K562 (cell line): ENCODE data around the gene WNT7B.

ENCODE experiments used
- CTCF ChIP-seq, 3 experiments: IDR thresholded peaks in 2 of 3; conservative IDR thresholded peaks in 1 of 3; 2 replicates each; pipeline ENCODE4 v1.5.1; 2011 to 2012; ENCODE audit warnings: low read length in 3 of 3, mild to moderate bottlenecking in 3 of 3, control low read depth in 2 of 3, improper control_type of control experiment in 1 of 3, inconsistent platforms in 1 of 3, low read depth in 1 of 3, mixed read lengths in 1 of 3, moderate library complexity in 1 of 3; ENCODE audit not compliant: insufficient read depth in 2 of 3
- ZNF354B ChIP-seq: fragments of 250-450 bp; sonication (Bioruptor Pico); IDR thresholded peaks from 2 replicates; pipeline ENCODE4 v1.4.0; 2020

- no peak for TF ChIP-seq ZNF354B (CRISPR knock-in tag)
- TF ChIP-seq CTCF (IDR thresholded peaks at IDR 0.05 in 2 of 3, conservative IDR thresholded peaks at IDR 0.05 in 1 of 3; ENCODE audit: insufficient read depth in 2 of 3, low read depth in 1 of 3, low read length in 3 of 3) = no peak
Measured at GRCh38 chr22:45968003-45968650, 8.8 kb downstream of the WNT7B start.
